SU-DHL-6 (cell line): ENCODE data around the gene COIL.

Experiments
- EZH2phosphoT487 ChIP-seq: fragments of 200-600 bp; sonication (generic), shearing (Covaris generic); conservative IDR thresholded peaks from 2 replicates; pipeline ENCODE4 v1.6.1; 2018; ENCODE audit warnings: mild to moderate bottlenecking, antibody characterized with exemption, low read length, moderate library complexity, mixed read lengths
- TF ChIP-seq, protein P1 (sequence below): fragments of 200-600 bp; sonication (generic); IDR thresholded peaks from one replicate; pipeline ENCODE4 v1.5.1; 2017; ENCODE audit warnings: antibody characterized with exemption, mild to moderate bottlenecking, low read length, moderate library complexity; ENCODE audit not compliant: insufficient read depth, poor library complexity, severe bottlenecking

DNA sequence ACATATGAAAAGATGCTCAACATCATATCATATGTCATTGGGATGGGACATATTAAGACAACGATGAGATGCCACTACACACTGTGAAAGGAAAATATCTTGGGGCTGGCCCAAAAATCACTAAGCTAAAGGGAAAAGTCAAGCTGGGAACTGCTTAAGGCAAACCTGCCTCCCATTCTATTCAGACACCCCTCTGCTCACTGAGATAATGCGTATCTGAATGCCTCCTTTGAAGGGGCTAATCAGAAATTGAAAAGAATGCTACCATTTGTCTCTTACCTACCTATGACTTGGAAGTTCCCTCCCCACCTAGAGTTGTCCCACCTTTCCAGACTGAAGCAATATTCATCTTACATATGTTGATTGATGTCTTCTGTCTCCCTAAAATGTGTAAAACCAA, 35.8 kb downstream of the COIL start:
- TF ChIP-seq, protein P1, sequence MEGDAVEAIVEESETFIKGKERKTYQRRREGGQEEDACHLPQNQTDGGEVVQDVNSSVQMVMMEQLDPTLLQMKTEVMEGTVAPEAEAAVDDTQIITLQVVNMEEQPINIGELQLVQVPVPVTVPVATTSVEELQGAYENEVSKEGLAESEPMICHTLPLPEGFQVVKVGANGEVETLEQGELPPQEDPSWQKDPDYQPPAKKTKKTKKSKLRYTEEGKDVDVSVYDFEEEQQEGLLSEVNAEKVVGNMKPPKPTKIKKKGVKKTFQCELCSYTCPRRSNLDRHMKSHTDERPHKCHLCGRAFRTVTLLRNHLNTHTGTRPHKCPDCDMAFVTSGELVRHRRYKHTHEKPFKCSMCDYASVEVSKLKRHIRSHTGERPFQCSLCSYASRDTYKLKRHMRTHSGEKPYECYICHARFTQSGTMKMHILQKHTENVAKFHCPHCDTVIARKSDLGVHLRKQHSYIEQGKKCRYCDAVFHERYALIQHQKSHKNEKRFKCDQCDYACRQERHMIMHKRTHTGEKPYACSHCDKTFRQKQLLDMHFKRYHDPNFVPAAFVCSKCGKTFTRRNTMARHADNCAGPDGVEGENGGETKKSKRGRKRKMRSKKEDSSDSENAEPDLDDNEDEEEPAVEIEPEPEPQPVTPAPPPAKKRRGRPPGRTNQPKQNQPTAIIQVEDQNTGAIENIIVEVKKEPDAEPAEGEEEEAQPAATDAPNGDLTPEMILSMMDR: no peak
- TF ChIP-seq EZH2phosphoT487: no peak
